Subcutaneous preadipocyte (primary cell): ENCODE measurements around the gene SYNJ2BP. TPM values are rescaled to one million over a fixed set of nuclear protein-coding genes. Genes with fewer than 3 reads are reported as not detected.

ENCODE experiments used
- total RNA-seq: library from RNA; depleted of rRNA; stranded (reverse); fragments of >200 nt; gene quantifications from 2 replicates; pipeline ENCODE4 v1.2.3, GENCODE V29; 2012

Gene SYNJ2BP, protein sequence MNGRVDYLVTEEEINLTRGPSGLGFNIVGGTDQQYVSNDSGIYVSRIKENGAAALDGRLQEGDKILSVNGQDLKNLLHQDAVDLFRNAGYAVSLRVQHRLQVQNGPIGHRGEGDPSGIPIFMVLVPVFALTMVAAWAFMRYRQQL
- 12.5 and 16.2 TPM in 2 replicates for total RNA-seq

DNA sequence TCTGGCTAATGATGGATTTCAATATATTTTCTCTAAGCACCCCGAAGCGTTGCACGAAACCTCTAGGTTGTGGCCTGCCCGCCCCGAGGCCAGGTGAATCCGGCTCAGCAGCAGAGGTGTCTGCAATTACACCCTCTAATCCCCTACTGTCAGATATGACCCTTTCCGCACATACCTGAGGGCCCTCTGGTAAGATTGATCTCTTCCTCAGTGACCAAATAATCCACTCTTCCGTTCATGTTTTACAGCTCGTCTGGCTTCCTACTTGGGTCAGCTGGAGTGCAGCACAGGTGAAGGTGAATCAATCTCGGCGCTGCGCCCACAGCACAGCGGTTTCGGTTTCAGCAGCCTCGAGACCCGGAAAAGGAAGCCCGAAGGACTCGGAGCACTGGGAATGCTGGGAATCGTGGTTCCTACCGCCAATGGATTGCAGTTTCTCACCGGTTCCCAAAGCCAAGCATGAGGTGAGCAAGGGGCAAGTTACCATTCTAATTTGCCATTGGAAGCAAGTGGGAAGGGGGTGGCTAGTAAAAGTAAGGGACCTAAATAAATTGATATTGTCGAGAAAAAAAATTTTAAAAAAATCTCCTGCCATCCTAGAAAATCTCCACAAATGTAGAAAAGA, at the start of gene SYNJ2BP:
TSS of gene SYNJ2BP (minus strand) at position 366 of the 625 bp plus-strand sequence. CDS start at position 239, 127 bp downstream.

DNA sequence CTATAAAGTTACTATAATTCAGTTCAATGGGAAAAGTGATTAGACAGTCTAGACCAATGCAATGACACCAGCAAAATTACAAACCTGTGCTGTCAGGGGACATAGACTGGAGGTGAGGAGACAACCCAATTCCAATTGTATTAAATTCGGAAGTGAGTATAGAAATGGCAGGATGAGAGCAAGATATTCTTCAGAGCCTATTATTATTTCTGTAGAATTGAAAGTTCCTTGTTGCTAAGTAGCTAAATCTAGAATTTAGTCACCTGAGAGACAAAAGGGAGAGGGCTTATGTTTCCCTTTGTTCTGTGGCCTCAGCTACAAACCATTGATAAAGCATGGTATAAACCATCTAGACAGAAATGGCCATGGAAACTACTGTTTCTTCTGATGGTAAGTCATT, 35.0 kb upstream of the SYNJ2BP start, which contains the start of gene ADAM21:
TSS of gene ADAM21 (plus strand) at position 301 of the 400 bp plus-strand sequence. CDS start 5,326 bp downstream, outside the sequence.

Other genes starting within 250 kb of the SYNJ2BP start
- gene SLC8A3, start 228.1 kb downstream of the SYNJ2BP start, total RNA-seq: under 0.01 TPM in 2 replicates
- 31.1 and 35.3 TPM in 2 replicates for gene COX16, start 57.4 kb downstream of the SYNJ2BP start, total RNA-seq
- 0.37 and 0.39 TPM in 2 replicates for gene ADAM21, start 35.1 kb upstream of the SYNJ2BP start, total RNA-seq
- gene ADAM20, start 117.9 kb upstream of the SYNJ2BP start, total RNA-seq: 0.78 and 1.1 TPM in 2 replicates
- 23.1 and 27.2 TPM in 2 replicates for gene MED6, start 183.6 kb upstream of the SYNJ2BP start, total RNA-seq
- under 0.01 TPM in 1 of 2 replicates, not detected in the other for gene TTC9, start 224.8 kb upstream of the SYNJ2BP start, total RNA-seq